Mucosa of descending colon (tissue), 3 donors: ENCODE results near the gene YIPF4. TPM values are rescaled to one million over a fixed set of nuclear protein-coding genes. Genes with fewer than 3 reads are reported as not detected.
"Not testable (repeated sequence)": the region's sequence is repeated elsewhere in the genome, so short reads cannot be mapped to it uniquely, and the experiment has no call there.

ENCODE experiments used
- ATAC-seq: fragments of 200-7000 bp; cut with Tn5 transposase; one replicate; pipeline ENCODE4 v1.9.1; 2020; ENCODE audit warnings: mild to moderate bottlenecking, moderate library complexity
- DNase-seq, 3 donors: peaks; one replicate each; pipeline ENCODE4 v3.0.0-alpha.2; 2020
- H3K36me3 ChIP-seq: fragments of 200-600 bp; one replicate; pipeline ENCODE4 v1.8.0; 2021; ENCODE audit warnings: low read depth, mild to moderate bottlenecking
- H3K4me1 ChIP-seq: fragments of 200-600 bp; one replicate; pipeline ENCODE4 v1.8.0; 2021; ENCODE audit warnings: low read depth, mild to moderate bottlenecking
- H3K4me3 ChIP-seq: fragments of 200-600 bp; one replicate; pipeline ENCODE4 v1.8.0; 2021; ENCODE audit warnings: mild to moderate bottlenecking
- H3K9me3 ChIP-seq: fragments of 200-600 bp; one replicate; pipeline ENCODE4 v1.8.0; 2021; ENCODE audit warnings: mild to moderate bottlenecking
- intact Hi-C, 2 donors: fragments of 100-400 bp; cut with DNase I in 1 of 2; cut with micrococcal nuclease in 1 of 2; formaldehyde crosslinking; loops; one replicate each; pipeline versions ENCODE4 v1.11.0 to v1.11.1; 2022; cut with DNase I, micrococcal nuclease
- total RNA-seq, 3 donors: library from RNA; stranded (reverse); fragmentation: NEBNext Ultra II Directional in 2 of 3; extraction: Animal tissue kit (Norgen Biotek cat#: 25700) in 2 of 3; gene quantifications; one replicate each; pipeline versions ENCODE4 v1.2.1 to v1.2.4, GENCODE V29; 2021 to 2023
- TF ChIP-seq, protein P1 (sequence below): fragments of 200-600 bp; IDR thresholded peaks from one replicate; pipeline ENCODE4 v1.8.0; 2022; ENCODE audit warnings: antibody characterized with exemption, mild to moderate bottlenecking
- donor health status: DM: no; HTN: no; CAD: no; lungs with moderate emphysema.
- donor health status: DM: no; HTN: no; CAD: no.
- donor health status: DM: no; HTN: yes; CAD: no.

YIPF4 gene
- total RNA-seq, 3 donors from 2014 or later, result 46.8 to 59.4 (median 57.3) TPM

- intact Hi-C loops, result loop anchor here in 1 of 2 donors (2.0 kb wide), 1 partner anchor 67 kb away; no protein-coding TSS in a partner anchor
- peaks cover 29% of the 10 kb centered on the region for H3K4me1 ChIP-seq
- no peak for DNase-seq
- H3K36me3 ChIP-seq, result no peaks in the 10 kb centered on the region
- ATAC-seq, result no peak
- H3K4me3 ChIP-seq, result peak overlapping the region; percentile 99
- no peaks in the 10 kb centered on the region for H3K9me3 ChIP-seq
- TF ChIP-seq, protein P1, sequence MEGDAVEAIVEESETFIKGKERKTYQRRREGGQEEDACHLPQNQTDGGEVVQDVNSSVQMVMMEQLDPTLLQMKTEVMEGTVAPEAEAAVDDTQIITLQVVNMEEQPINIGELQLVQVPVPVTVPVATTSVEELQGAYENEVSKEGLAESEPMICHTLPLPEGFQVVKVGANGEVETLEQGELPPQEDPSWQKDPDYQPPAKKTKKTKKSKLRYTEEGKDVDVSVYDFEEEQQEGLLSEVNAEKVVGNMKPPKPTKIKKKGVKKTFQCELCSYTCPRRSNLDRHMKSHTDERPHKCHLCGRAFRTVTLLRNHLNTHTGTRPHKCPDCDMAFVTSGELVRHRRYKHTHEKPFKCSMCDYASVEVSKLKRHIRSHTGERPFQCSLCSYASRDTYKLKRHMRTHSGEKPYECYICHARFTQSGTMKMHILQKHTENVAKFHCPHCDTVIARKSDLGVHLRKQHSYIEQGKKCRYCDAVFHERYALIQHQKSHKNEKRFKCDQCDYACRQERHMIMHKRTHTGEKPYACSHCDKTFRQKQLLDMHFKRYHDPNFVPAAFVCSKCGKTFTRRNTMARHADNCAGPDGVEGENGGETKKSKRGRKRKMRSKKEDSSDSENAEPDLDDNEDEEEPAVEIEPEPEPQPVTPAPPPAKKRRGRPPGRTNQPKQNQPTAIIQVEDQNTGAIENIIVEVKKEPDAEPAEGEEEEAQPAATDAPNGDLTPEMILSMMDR, result no peak
Measured at GRCh38 chr2:32355976-32356680, 78.4 kb downstream of the YIPF4 start.

DNA sequence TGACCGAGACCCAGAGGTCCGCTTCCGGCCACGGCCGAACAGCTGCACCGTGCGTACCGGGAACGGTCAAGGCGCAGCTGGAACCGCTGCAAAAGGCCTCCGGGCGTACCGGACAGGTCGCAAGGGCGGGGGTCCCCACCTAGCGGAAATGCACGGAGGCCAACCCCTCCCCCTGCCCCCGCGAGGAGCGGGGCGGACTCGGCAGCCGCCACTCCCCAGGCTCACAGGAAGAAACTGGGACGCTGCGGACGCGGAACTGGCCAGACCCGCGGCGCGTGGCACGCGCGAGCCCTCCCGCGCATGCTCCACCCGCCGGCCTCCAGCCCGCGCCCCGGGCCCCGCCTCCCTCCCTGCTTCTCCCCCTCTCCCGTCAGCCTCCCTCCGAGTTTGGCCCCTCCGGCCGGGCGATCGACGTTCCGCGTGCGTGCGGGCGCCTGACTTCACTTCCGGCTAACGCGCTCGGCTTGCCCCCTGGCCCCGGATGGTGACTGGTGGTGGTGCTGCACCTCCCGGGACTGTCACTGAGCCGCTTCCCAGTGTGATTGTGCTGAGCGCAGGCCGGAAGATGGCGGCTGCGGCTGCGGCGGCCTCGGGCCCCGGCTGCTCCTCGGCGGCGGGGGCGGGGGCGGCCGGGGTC, 79.1 kb downstream of the YIPF4 start, which contains the start of gene BIRC6:
Gene BIRC6, plus strand, starts transcription at position 343 of the 637 bp plus-strand sequence. Its CDS starts 139 bp downstream, at position 482.
- peak; percentile 94 for ATAC-seq
- H3K9me3 ChIP-seq, result no peaks in the 10 kb centered on the region
- peak within 1 kb of the TSS; percentile 99 for H3K4me3 ChIP-seq
- TF ChIP-seq, protein P1, result no peak
- H3K4me1 ChIP-seq, result peaks cover 29% of the 10 kb centered on the region
- DNase-seq, result peak; percentile 96 to 99 (median 98)
- H3K36me3 ChIP-seq, result no peaks in the 10 kb centered on the region
- intact Hi-C loops, result loop anchor here in 1 of 2 donors (2.0 kb wide), 1 partner anchor 68 kb away; no protein-coding TSS in a partner anchor

- peaks cover 29% of the 10 kb centered on the region for H3K4me1 ChIP-seq
- TF ChIP-seq, protein P1, result no peak
- ATAC-seq (peak; percentile 32), DNase-seq (peak; percentile 46 to 77 (median 70))
- H3K36me3 ChIP-seq, result no peaks in the 10 kb centered on the region
- peak overlapping the region; percentile 99 for H3K4me3 ChIP-seq
- H3K9me3 ChIP-seq, result no peaks in the 10 kb centered on the region
- intact Hi-C loops, result loop anchor here in 1 of 2 donors (2.0 kb wide), 1 partner anchor 69 kb away; no protein-coding TSS in a partner anchor
Measured at GRCh38 chr2:32357318-32358110, 79.8 kb downstream of the YIPF4 start.

GRCh38 chr2:32358111-32358482, 80.4 kb downstream of the YIPF4 start:
- peaks cover 30% of the 10 kb centered on the region for H3K4me1 ChIP-seq
- no peaks in the 10 kb centered on the region for H3K9me3 ChIP-seq
- no peaks in the 10 kb centered on the region for H3K36me3 ChIP-seq
- no peak for DNase-seq
- intact Hi-C loops, result no loop called here
- peak overlapping the region; percentile 99 for H3K4me3 ChIP-seq
- ATAC-seq, result no peak
- TF ChIP-seq, protein P1, result no peak

DNA sequence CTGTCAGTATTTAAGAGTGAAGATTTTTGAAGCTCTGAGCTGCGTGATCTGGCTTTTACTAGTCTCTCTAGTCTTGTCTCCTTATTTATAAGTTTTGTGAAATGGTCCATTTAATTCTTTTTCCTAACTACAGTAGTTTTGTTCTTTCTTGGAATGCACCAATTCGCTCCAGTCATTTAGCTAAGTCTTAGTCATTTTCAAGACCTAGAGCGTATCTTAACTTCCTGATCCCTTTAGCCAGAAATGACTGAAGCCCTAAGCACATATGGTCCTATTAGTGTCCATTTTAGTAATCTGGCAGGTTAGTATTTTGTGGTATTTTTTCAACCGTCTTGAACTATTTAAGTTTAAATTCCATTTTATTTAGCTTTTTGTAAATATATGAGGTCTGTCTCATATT, 82.7 kb downstream of the YIPF4 start:
- TF ChIP-seq, protein P1, result no peak
- H3K9me3 ChIP-seq, result no peaks in the 10 kb centered on the region
- no peaks in the 10 kb centered on the region for H3K36me3 ChIP-seq
- H3K4me3 ChIP-seq, result no peak overlapping the region
- peaks cover 48% of the 10 kb centered on the region for H3K4me1 ChIP-seq
- ATAC-seq (no peak), DNase-seq (no peak)
- intact Hi-C loops, result no loop called here

GRCh38 chr2:32362997-32363396, 85.3 kb downstream of the YIPF4 start:
- intact Hi-C loops, H3K4me3 ChIP-seq, H3K36me3 ChIP-seq, ATAC-seq, H3K9me3 ChIP-seq, DNase-seq: not testable (repeated sequence)
- peaks cover 40% of the 10 kb centered on the region for H3K4me1 ChIP-seq
